K562 (cell line): ENCODE data around the gene ZNF768. TPM values are rescaled to one million over a fixed set of nuclear protein-coding genes. Genes with fewer than 3 reads are reported as not detected.

ENCODE experiments used
- ATAC-seq: fragments of 200-7000 bp; cut with Tn5 transposase; 3 replicates; pipeline ENCODE4 v1.9.1; 2020; ENCODE audit warnings: moderate library complexity
- BruUV-seq: library from RNA; stranded (reverse); fragments of 400-500 nt; replicated peaks from 2 replicates; lab custom pipeline; 2021; lab: Mats Ljungman, UMichigan
- CTCF ChIA-PET: fragments of 300-600 bp; formaldehyde crosslinking; extraction: SDS; loops from one replicate; lab custom pipeline; 2021; ENCODE audit warnings: low intra/inter-chr PET ratio; lab: Yijun Ruan, JAX
- POLR2A ChIA-PET: fragments of 300-600, 350-650 bp; sonication (Branson Sonifier 250); formaldehyde crosslinking; extraction: SDS; loops from one replicate; lab custom pipeline; 2021; ENCODE audit warnings: antibody characterized with exemption, inconsistent platforms; lab: Yijun Ruan, JAX
- DNase-seq, 4 experiments: peaks; one replicate each; pipeline versions ENCODE4 v3.0.0 to v3.0.0-alpha.2; 2011 to 2018; ENCODE audit warnings: low spot score in 3 of 4, mixed read lengths in 3 of 4; ENCODE audit errors: extremely low read depth in 1 of 4
- FAIRE-seq: peaks from 2 replicates; lab custom pipeline; 2011; peaks lifted over from hg19 to GRCh38; lab: Jason Lieb, UNC
- H2AFZ ChIP-seq: 2 replicates; pipeline ENCODE4 v1.6.0; 2011; ENCODE audit warnings: low read depth, low read length, control low read depth, inconsistent platforms
- H3K27ac ChIP-seq: fragments of 200-600 bp; 3 replicates; pipeline ENCODE4 v1.8.0; 2011; ENCODE audit warnings: low read depth, mild to moderate bottlenecking, control low read depth, inconsistent platforms, low read length, moderate library complexity, mixed read lengths; ENCODE audit errors: extremely low read depth
- H3K27me3 ChIP-seq, 2 experiments: fragments of 300-600 bp in 1 of 2; 2 replicates in 1 of 2; 3 replicates in 1 of 2; pipeline versions ENCODE4 v1.6.0 to v1.8.0; 2011; ENCODE audit warnings: inconsistent platforms in 2 of 2, low read length in 2 of 2, mild to moderate bottlenecking in 1 of 2, mixed read lengths in 1 of 2, moderate library complexity in 1 of 2; ENCODE audit not compliant: control insufficient read depth in 2 of 2, insufficient read depth in 2 of 2
- H3K36me3 ChIP-seq: fragments of 300-600 bp; 3 replicates; pipeline ENCODE4 v1.8.0; 2011; ENCODE audit warnings: mild to moderate bottlenecking, low read length, inconsistent platforms; ENCODE audit not compliant: control insufficient read depth, insufficient read depth
- H3K4me1 ChIP-seq, 2 experiments: fragments of 200-600 bp in 1 of 2; replicated peaks in 1 of 2; 2 replicates in 1 of 2; 3 replicates in 1 of 2; pipeline versions ENCODE4 v1.5.1 to v1.8.0; 2011; ENCODE audit warnings: inconsistent platforms in 2 of 2, low read length in 2 of 2, mild to moderate bottlenecking in 1 of 2, mixed read lengths in 1 of 2, moderate library complexity in 1 of 2; ENCODE audit not compliant: control insufficient read depth in 2 of 2, insufficient read depth in 2 of 2
- H3K4me2 ChIP-seq: 2 replicates; pipeline ENCODE4 v1.6.1; 2011; ENCODE audit warnings: low read length, control low read depth, inconsistent platforms, mixed read lengths; ENCODE audit not compliant: insufficient read depth
- H3K4me3 ChIP-seq: fragments of 200-600 bp; sonication (generic), shearing (Covaris generic); 2 replicates; pipeline ENCODE4 v1.5.1; 2016; ENCODE audit warnings: control low read depth, inconsistent platforms
- H3K79me2 ChIP-seq: fragments of 200-600 bp; 3 replicates; pipeline ENCODE4 v1.8.0; 2011; ENCODE audit warnings: low read length, inconsistent platforms; ENCODE audit not compliant: control insufficient read depth, insufficient read depth
- H3K9ac ChIP-seq, 2 experiments: 2 replicates each; pipeline versions ENCODE4 v1.6.0 to v1.6.1; 2011; ENCODE audit warnings: low read depth in 2 of 2, low read length in 2 of 2, control low read depth in 1 of 2, inconsistent platforms in 1 of 2, mild to moderate bottlenecking in 1 of 2, mixed read lengths in 1 of 2; ENCODE audit not compliant: insufficient read depth in 1 of 2
- H3K9me1 ChIP-seq: one replicate; pipeline ENCODE4 v1.6.0; 2011; ENCODE audit warnings: inconsistent platforms, mild to moderate bottlenecking, low read length, moderate library complexity; ENCODE audit not compliant: control insufficient read depth, insufficient read depth
- H3K9me3 ChIP-seq: replicated peaks from 2 replicates; pipeline ENCODE4 v1.5.1; 2011; ENCODE audit warnings: low read depth, low read length, inconsistent platforms; ENCODE audit not compliant: control insufficient read depth, insufficient read depth
- H4K20me1 ChIP-seq: replicated peaks from 2 replicates; pipeline ENCODE4 v1.6.1; 2011; ENCODE audit warnings: low read length, inconsistent platforms, mixed read lengths; ENCODE audit not compliant: control insufficient read depth, insufficient read depth
- EHMT2 ChIP-seq: fragments of 450-650 bp; IDR thresholded peaks from 2 replicates; pipeline ENCODE4 v1.6.1; 2018; ENCODE audit warnings: antibody characterized with exemption
- EP300 ChIP-seq: IDR thresholded peaks from 2 replicates; pipeline ENCODE4 v1.6.1; 2012; ENCODE audit warnings: low read length, improper control_type of control experiment
- ETV1 ChIP-seq: fragments of 450-650 bp; conservative IDR thresholded peaks from 2 replicates; pipeline ENCODE4 v1.6.1; 2016; ENCODE audit warnings: missing genetic modification characterization, control low read depth, low read depth, missing compliant biosample characterization
- GATA2 ChIP-seq: sonication (generic); formaldehyde crosslinking; IDR thresholded peaks from 2 replicates; pipeline ENCODE4 v1.4.0; 2020; ENCODE audit warnings: mild to moderate bottlenecking, missing genetic modification reagents
- LCOR ChIP-seq: sonication (generic); formaldehyde crosslinking; IDR thresholded peaks from 2 replicates; pipeline ENCODE4 v1.8.0; 2022; ENCODE audit warnings: mild to moderate bottlenecking, missing genetic modification reagents
- RBM25 ChIP-seq: fragments of 200-400 bp; formaldehyde crosslinking; IDR thresholded peaks from 2 replicates; pipeline ENCODE4 v1.6.1; 2018; ENCODE audit warnings: low read length, low read depth, moderate library complexity; ENCODE audit not compliant: severe bottlenecking
- RCOR1 ChIP-seq, 2 experiments: IDR thresholded peaks; 2 replicates each; pipeline ENCODE4 v1.6.1; 2012; ENCODE audit warnings: low read depth in 2 of 2, low read length in 2 of 2, borderline replicate concordance in 1 of 2, improper control_type of control experiment in 1 of 2
- SMAD1 ChIP-seq: fragments of 150-350 bp; IDR thresholded peaks from 2 replicates; pipeline ENCODE4 v1.6.1; 2014; ENCODE audit warnings: low read length, low read depth; ENCODE audit not compliant: partially characterized antibody
- WGBS: fragments of 100-300 bp; shearing (Covaris generic); methylation state at CpG from one replicate; pipeline ENCODE4 v1.1.6; 2016; ENCODE audit warnings: low coverage, mixed read lengths; ENCODE audit not compliant: insufficient coverage; ENCODE audit errors: missing lambda C conversion rate; 5-methylcytosine and 5-hydroxymethylcytosine counted together
- in situ Hi-C: fragments of 300-500 bp; cut with MboI; formaldehyde crosslinking; loops from 4 replicates; pipeline ENCODE4 v1.15.0; 2018; ENCODE audit warnings: inconsistent platforms, mixed read lengths
- intact Hi-C: fragments of 100-400 bp; cut with micrococcal nuclease; formaldehyde crosslinking; loops from 2 replicates; pipeline ENCODE4 v1.14.2; 2022
- polyA plus RNA-seq, 8 experiments: library from polyadenylated mRNA; depleted of rRNA in 4 of 8; stranded (reverse) in 5 of 8; unstranded in 3 of 8; fragments of >200 nt; fragmentation: Nextera tagmentation in 2 of 8; fragmentation: Illumina TruSeq in 1 of 8; extraction: Ambion mirVana in 2 of 8; extraction: Trizol in 1 of 8; gene quantifications; 2 replicates each; pipeline versions ENCODE4 v1.2.1 to v1.2.3, GENCODE V29; 2011 to 2014; ENCODE audit warnings: inconsistent platforms in 1 of 8, missing spikeins in 1 of 8
- total RNA-seq, 7 experiments: library from RNA; depleted of rRNA in 6 of 7; stranded (reverse); fragments of >200 nt in 6 of 7; fragmentation: Illumina TruSeq in 2 of 7; extraction: Trizol in 2 of 7; gene quantifications; 2 replicates each; pipeline versions ENCODE4 v1.2.1 to v1.2.3, GENCODE V29; 2011 to 2021; ENCODE audit warnings: low replicate concordance in 1 of 7
- TF ChIP-seq, protein P1 (sequence below): fragments of 250-450 bp; sonication (Bioruptor Pico); IDR thresholded peaks from 2 replicates; pipeline ENCODE4 v1.4.0; 2020; ENCODE audit warnings: mild to moderate bottlenecking, moderate library complexity
- TF ChIP-seq, protein P2 (sequence below), 2 experiments: IDR thresholded peaks; 2 replicates each; pipeline ENCODE4 v1.6.1; 2011; ENCODE audit warnings: borderline replicate concordance in 1 of 2, control low read depth in 1 of 2, low read depth in 1 of 2, low read length in 1 of 2, mild to moderate bottlenecking in 1 of 2, mixed read lengths in 1 of 2, moderate library complexity in 1 of 2; ENCODE audit not compliant: insufficient read depth in 1 of 2, insufficient read length in 1 of 2, poor library complexity in 1 of 2, severe bottlenecking in 1 of 2; ENCODE audit errors: extremely low read depth in 1 of 2
- TF ChIP-seq, protein P3 (sequence below): fragments of 450-650 bp; IDR thresholded peaks from one replicate; pipeline ENCODE4 v1.6.1; 2018; ENCODE audit warnings: mild to moderate bottlenecking, moderate library complexity; ENCODE audit not compliant: partially characterized antibody

ZNF768 gene
- total and polyA plus RNA-seq, 9 of the 15 experiments (the other 6 are each of a cell fraction or from before 2014, with no cell fraction given) = 0.13 to 50.7 (median 26.9) TPM

DNA sequence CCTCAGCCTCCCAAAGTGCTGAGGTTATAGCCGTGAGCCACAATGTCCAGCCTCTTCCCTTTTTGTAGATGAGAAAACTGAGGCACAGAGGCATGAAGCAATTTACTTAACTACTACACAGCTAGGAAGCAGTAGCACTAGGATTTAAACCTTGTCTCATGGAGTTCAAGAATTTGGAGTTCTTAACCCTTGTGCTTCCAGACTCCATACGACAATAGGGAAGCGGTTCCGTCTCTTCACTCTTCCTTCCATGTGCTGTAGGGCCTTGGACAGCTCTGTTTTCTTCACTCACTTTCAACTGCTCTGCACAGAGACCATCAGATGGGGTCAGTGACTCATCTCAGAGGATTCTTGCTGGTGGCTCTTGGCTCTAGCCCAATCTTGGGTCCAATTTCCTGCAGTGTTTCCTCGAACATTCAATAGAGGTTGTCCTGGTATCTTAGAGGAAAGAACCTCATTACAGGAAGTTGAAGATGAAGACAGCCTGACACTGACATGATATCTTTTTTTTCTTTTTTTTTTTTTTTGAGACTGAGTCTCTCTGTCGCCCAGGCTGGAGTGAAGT, 34.5 kb downstream of the ZNF768 start:
- no peaks in the 10 kb centered on the region for H3K9me3 ChIP-seq
- H3K9me1 ChIP-seq = no peaks in the 10 kb centered on the region
- no TSS peak for BruUV-seq
- H3K79me2 ChIP-seq = no peaks in the 10 kb centered on the region
- no peaks in the 10 kb centered on the region for H3K27me3 ChIP-seq
- DNase-seq (peak; percentile 53 to 90 (median 70)), FAIRE-seq (peak; percentile 99), ATAC-seq (peak; percentile 94)
- peaks cover 7 to 21% of the 10 kb centered on the region in 2 experiments; a peak in 4 of 5 replicates for H3K4me1 ChIP-seq
- H3K4me3 ChIP-seq = no peak overlapping the region
- H3K36me3 ChIP-seq = no peaks in the 10 kb centered on the region
- H3K4me2 ChIP-seq = peak overlapping the region; percentile 57
- H3K27ac ChIP-seq = peak overlapping the region; percentile 54
- no peaks in the 10 kb centered on the region for H4K20me1 ChIP-seq
- intact Hi-C loops (loop anchor here (1.0 to 5.0 kb wide), 3 partner anchors 35 to 136 kb away; partner anchors contain the start of gene ZNF768), in situ Hi-C loops (no loop called here)
- peak overlapping the region; percentile 96 for H2AFZ ChIP-seq
- CTCF ChIA-PET = interaction anchor here (0.6 to 1.0 kb wide), 2 partner anchors 84 to 137 kb away, joined by 3 to 4 read pairs; no protein-coding TSS in a partner anchor
- H3K9ac ChIP-seq = peak overlapping the region; percentile 32 to 67; a peak in 2 of 4 replicates
- POLR2A ChIA-PET = interaction anchor here (0.5 to 1.1 kb wide), 4 partner anchors 9 to 61 kb away, joined by 3 to 5 read pairs (median 4); no protein-coding TSS in a partner anchor
- WGBS = 2% methylated on average over 5 of the region's 6 CpGs
- TF ChIP-seq, protein P1, sequence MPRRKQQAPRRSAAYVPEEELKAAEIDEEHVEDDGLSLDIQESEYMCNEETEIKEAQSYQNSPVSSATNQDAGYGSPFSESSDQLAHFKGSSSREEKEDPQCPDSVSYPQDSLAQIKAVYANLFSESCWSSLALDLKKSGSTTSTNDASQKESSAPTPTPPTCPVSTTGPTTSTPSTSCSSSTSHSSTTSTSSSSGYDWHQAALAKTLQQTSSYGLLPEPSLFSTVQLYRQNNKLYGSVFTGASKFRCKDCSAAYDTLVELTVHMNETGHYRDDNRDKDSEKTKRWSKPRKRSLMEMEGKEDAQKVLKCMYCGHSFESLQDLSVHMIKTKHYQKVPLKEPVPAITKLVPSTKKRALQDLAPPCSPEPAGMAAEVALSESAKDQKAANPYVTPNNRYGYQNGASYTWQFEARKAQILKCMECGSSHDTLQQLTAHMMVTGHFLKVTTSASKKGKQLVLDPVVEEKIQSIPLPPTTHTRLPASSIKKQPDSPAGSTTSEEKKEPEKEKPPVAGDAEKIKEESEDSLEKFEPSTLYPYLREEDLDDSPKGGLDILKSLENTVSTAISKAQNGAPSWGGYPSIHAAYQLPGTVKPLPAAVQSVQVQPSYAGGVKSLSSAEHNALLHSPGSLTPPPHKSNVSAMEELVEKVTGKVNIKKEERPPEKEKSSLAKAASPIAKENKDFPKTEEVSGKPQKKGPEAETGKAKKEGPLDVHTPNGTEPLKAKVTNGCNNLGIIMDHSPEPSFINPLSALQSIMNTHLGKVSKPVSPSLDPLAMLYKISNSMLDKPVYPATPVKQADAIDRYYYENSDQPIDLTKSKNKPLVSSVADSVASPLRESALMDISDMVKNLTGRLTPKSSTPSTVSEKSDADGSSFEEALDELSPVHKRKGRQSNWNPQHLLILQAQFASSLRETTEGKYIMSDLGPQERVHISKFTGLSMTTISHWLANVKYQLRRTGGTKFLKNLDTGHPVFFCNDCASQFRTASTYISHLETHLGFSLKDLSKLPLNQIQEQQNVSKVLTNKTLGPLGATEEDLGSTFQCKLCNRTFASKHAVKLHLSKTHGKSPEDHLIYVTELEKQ (CRISPR knock-in tag) = no peak
- TF ChIP-seq, protein P2, sequence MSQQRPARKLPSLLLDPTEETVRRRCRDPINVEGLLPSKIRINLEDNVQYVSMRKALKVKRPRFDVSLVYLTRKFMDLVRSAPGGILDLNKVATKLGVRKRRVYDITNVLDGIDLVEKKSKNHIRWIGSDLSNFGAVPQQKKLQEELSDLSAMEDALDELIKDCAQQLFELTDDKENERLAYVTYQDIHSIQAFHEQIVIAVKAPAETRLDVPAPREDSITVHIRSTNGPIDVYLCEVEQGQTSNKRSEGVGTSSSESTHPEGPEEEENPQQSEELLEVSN (IDR thresholded peaks at IDR 0.05; ENCODE audit: borderline replicate concordance in 1 of 2, extremely low read depth in 1 of 2, insufficient read depth in 1 of 2, insufficient read length in 1 of 2, low read depth in 1 of 2, low read length in 1 of 2, poor library complexity in 1 of 2, severe bottlenecking in 1 of 2) = peak in 1 of 2 experiments; percentile 20
- TF ChIP-seq GATA2 = no peak
- TF ChIP-seq RCOR1 (IDR thresholded peaks at IDR 0.05; ENCODE audit: borderline replicate concordance in 1 of 2, low read depth in 2 of 2, low read length in 2 of 2) = peak in 1 of 2 experiments; percentile 66; a peak in 1 of 4 replicates
- TF ChIP-seq ETV1 (tag) = peak; percentile 65; the same call in 1 of the 2 replicates
- TF ChIP-seq SMAD1 = peak; percentile 72
- peak; percentile 53 for TF ChIP-seq EP300
- TF ChIP-seq LCOR (CRISPR knock-in tag) = peak; percentile 50; the same call in 1 of the 2 replicates
- peak; percentile 85 for TF ChIP-seq EHMT2
- TF ChIP-seq, protein P3, sequence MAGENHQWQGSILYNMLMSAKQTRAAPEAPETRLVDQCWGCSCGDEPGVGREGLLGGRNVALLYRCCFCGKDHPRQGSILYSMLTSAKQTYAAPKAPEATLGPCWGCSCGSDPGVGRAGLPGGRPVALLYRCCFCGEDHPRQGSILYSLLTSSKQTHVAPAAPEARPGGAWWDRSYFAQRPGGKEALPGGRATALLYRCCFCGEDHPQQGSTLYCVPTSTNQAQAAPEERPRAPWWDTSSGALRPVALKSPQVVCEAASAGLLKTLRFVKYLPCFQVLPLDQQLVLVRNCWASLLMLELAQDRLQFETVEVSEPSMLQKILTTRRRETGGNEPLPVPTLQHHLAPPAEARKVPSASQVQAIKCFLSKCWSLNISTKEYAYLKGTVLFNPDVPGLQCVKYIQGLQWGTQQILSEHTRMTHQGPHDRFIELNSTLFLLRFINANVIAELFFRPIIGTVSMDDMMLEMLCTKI = no peak
- peak; percentile 76 for TF ChIP-seq RBM25
